Measurements from ENCODE around the gene LRRC4C.

Gene LRRC4C

GRCh38 chr11:40291329-40291728, 1168.1 kb downstream of the LRRC4C start:
- no peaks in the 10 kb centered on the region for H3K4me1 ChIP-seq (ENCODE audit: insufficient read depth, low read length, severe bottlenecking)
- H3K27me3 ChIP-seq (ENCODE audit: insufficient read depth, low read length), result no peaks in the 10 kb centered on the region
- H3K9me3 ChIP-seq (ENCODE audit: low read length), result no peaks in the 10 kb centered on the region
- H2AFZ ChIP-seq (ENCODE audit: low read length), result no peak overlapping the region
- no peak overlapping the region for H3K9ac ChIP-seq (ENCODE audit: low read length)
- no peak overlapping the region for H3K27ac ChIP-seq (ENCODE audit: low read depth, low read length, poor library complexity, severe bottlenecking)
- H3K4me2 ChIP-seq (ENCODE audit: low read length), result no peak overlapping the region
- H3K36me3 ChIP-seq (ENCODE audit: insufficient read depth, low read length), result no peaks in the 10 kb centered on the region
- H3K79me2 ChIP-seq (ENCODE audit: insufficient read depth, low read length), result no peaks in the 10 kb centered on the region
- H3K4me3 ChIP-seq (ENCODE audit: low read depth, low read length, poor library complexity, severe bottlenecking), result no peak overlapping the region
- TF ChIP-seq CTCF (IDR thresholded peaks at IDR 0.05; ENCODE audit: low read length) (no peak), EZH2 (IDR thresholded peaks at IDR 0.05; ENCODE audit: borderline replicate concordance, low read length) (no peak)
- H4K20me1 ChIP-seq (ENCODE audit: insufficient read depth, low read length), result no peaks in the 10 kb centered on the region
- H3F3A ChIP-seq (ENCODE audit: insufficient read depth, low read length), result no peaks in the 10 kb centered on the region
- H3K9me2 ChIP-seq (ENCODE audit: low read depth, low read length), result no peaks in the 10 kb centered on the region

- no peaks in the 10 kb centered on the region for H3K9me2 ChIP-seq (ENCODE audit: low read depth, low read length)
- H3K27me3 ChIP-seq (ENCODE audit: insufficient read depth, low read length), result no peaks in the 10 kb centered on the region
- H4K20me1 ChIP-seq (ENCODE audit: insufficient read depth, low read length), result no peaks in the 10 kb centered on the region
- H3K4me3 ChIP-seq (ENCODE audit: low read depth, low read length, poor library complexity, severe bottlenecking), result no peak overlapping the region
- H3K4me1 ChIP-seq (ENCODE audit: insufficient read depth, low read length, severe bottlenecking), result no peaks in the 10 kb centered on the region
- no peak overlapping the region for H3K9ac ChIP-seq (ENCODE audit: low read length)
- no peaks in the 10 kb centered on the region for H3K36me3 ChIP-seq (ENCODE audit: insufficient read depth, low read length)
- H3K27ac ChIP-seq (ENCODE audit: low read depth, low read length, poor library complexity, severe bottlenecking), result no peak overlapping the region
- no peaks in the 10 kb centered on the region for H3K9me3 ChIP-seq (ENCODE audit: low read length)
- no peak overlapping the region for H2AFZ ChIP-seq (ENCODE audit: low read length)
- no peaks in the 10 kb centered on the region for H3F3A ChIP-seq (ENCODE audit: insufficient read depth, low read length)
- no peak for TF ChIP-seq CTCF (IDR thresholded peaks at IDR 0.05; ENCODE audit: low read length)
- TF ChIP-seq EZH2 (IDR thresholded peaks at IDR 0.05; ENCODE audit: borderline replicate concordance, low read length), result no peak
- H3K79me2 ChIP-seq (ENCODE audit: insufficient read depth, low read length), result no peaks in the 10 kb centered on the region
- no peak overlapping the region for H3K4me2 ChIP-seq (ENCODE audit: low read length)
Observed at GRCh38 chr11:40290171-40290631, 1169.3 kb downstream of the LRRC4C start.

GRCh38 chr11:40289370-40289769, 1170.1 kb downstream of the LRRC4C start:
- H3K4me3 ChIP-seq (ENCODE audit: low read depth, low read length, poor library complexity, severe bottlenecking), result no peak overlapping the region
- no peaks in the 10 kb centered on the region for H4K20me1 ChIP-seq (ENCODE audit: insufficient read depth, low read length)
- no peak overlapping the region for H3K27ac ChIP-seq (ENCODE audit: low read depth, low read length, poor library complexity, severe bottlenecking)
- no peaks in the 10 kb centered on the region for H3K9me3 ChIP-seq (ENCODE audit: low read length)
- no peaks in the 10 kb centered on the region for H3K4me1 ChIP-seq (ENCODE audit: insufficient read depth, low read length, severe bottlenecking)
- H3K36me3 ChIP-seq (ENCODE audit: insufficient read depth, low read length), result no peaks in the 10 kb centered on the region
- no peaks in the 10 kb centered on the region for H3K27me3 ChIP-seq (ENCODE audit: insufficient read depth, low read length)
- no peaks in the 10 kb centered on the region for H3F3A ChIP-seq (ENCODE audit: insufficient read depth, low read length)
- H2AFZ ChIP-seq (ENCODE audit: low read length), result no peak overlapping the region
- TF ChIP-seq EZH2 (IDR thresholded peaks at IDR 0.05; ENCODE audit: borderline replicate concordance, low read length) (no peak), CTCF (IDR thresholded peaks at IDR 0.05; ENCODE audit: low read length) (no peak)
- H3K79me2 ChIP-seq (ENCODE audit: insufficient read depth, low read length), result no peaks in the 10 kb centered on the region
- no peak overlapping the region for H3K4me2 ChIP-seq (ENCODE audit: low read length)
- H3K9ac ChIP-seq (ENCODE audit: low read length), result no peak overlapping the region
- H3K9me2 ChIP-seq (ENCODE audit: low read depth, low read length), result no peaks in the 10 kb centered on the region

Measured in OCI-LY1 (cell line).